D721Med (cell line): ENCODE results near the gene TRPM1.

ENCODE experiments used
- DNase-seq: peaks from one replicate; pipeline ENCODE4 v3.0.0; 2011; ENCODE audit warnings: low spot score; ENCODE audit not compliant: insufficient read length
- FAIRE-seq: peaks from 2 replicates; lab custom pipeline; 2011; peaks lifted over from hg19 to GRCh38; lab: Jason Lieb, UNC
- CTCF ChIP-seq: IDR thresholded peaks from 2 replicates; pipeline ENCODE4 v1.5.1; 2012; ENCODE audit warnings: mild to moderate bottlenecking, control low read depth; ENCODE audit not compliant: insufficient read depth; ENCODE audit errors: missing control alignments

The TRPM1 gene

GRCh38 chr15:31147456-31147855 lies 45.9 kb upstream of the TRPM1 start:
- FAIRE-seq (no peak), DNase-seq (no peak)
- TF ChIP-seq CTCF = no peak

GRCh38 chr15:31145271-31145911 lies 43.9 kb upstream of the TRPM1 start:
- DNase-seq = no peak
- no peak for FAIRE-seq
- no peak for TF ChIP-seq CTCF

GRCh38 chr15:31141792-31142191 lies 40.3 kb upstream of the TRPM1 start:
- no peak for FAIRE-seq
- TF ChIP-seq CTCF = no peak
- DNase-seq = no peak

GRCh38 chr15:31136607-31137328 lies 35.2 kb upstream of the TRPM1 start:
- DNase-seq = no peak
- no peak for TF ChIP-seq CTCF
- no peak for FAIRE-seq

GRCh38 chr15:31136016-31136415 lies 34.5 kb upstream of the TRPM1 start:
- no peak for DNase-seq
- no peak for TF ChIP-seq CTCF
- FAIRE-seq = no peak

GRCh38 chr15:31135523-31135922 lies 34.0 kb upstream of the TRPM1 start:
- FAIRE-seq = no peak
- no peak for TF ChIP-seq CTCF
- no peak for DNase-seq

GRCh38 chr15:31133890-31134289 lies 32.4 kb upstream of the TRPM1 start:
- FAIRE-seq (no peak), DNase-seq (no peak)
- TF ChIP-seq CTCF = no peak
